Neural cell (in vitro differentiated cells): ENCODE data around the gene OR6C70. TPM values are rescaled to one million over a fixed set of nuclear protein-coding genes. Genes with fewer than 3 reads are reported as not detected.
"Not testable (repeated sequence)": the region's sequence is repeated elsewhere in the genome, so short reads cannot be mapped to it uniquely, and the experiment has no call there.

Experiments
- H2AFZ ChIP-seq: fragments of 200-600, 300-800 bp; sonication (generic), shearing (Covaris generic); 2 replicates; pipeline ENCODE4 v1.6.0; 2014; ENCODE audit warnings: low read depth, mild to moderate bottlenecking, antibody characterized with exemption, low read length, moderate library complexity
- H3F3A ChIP-seq: fragments of 200-600 bp; shearing (Covaris generic); 2 replicates; pipeline ENCODE4 v1.6.1; 2016; ENCODE audit warnings: mild to moderate bottlenecking, moderate library complexity, mixed read lengths, antibody characterized with exemption, low read length; ENCODE audit not compliant: insufficient read depth, poor library complexity, severe bottlenecking
- H3K27ac ChIP-seq: fragments of 200-600, 300-800 bp; sonication (generic), shearing (Covaris generic); 2 replicates; pipeline ENCODE4 v1.5.1; 2014; ENCODE audit warnings: mild to moderate bottlenecking, low read length, moderate library complexity
- H3K27me3 ChIP-seq: fragments of 300-800, 200-600 bp; sonication (generic), shearing (Covaris generic); 2 replicates; pipeline ENCODE4 v1.6.0; 2014; ENCODE audit warnings: mild to moderate bottlenecking, low read depth, low read length, moderate library complexity; ENCODE audit not compliant: insufficient read depth
- H3K36me3 ChIP-seq: fragments of 300-800, 200-600 bp; sonication (generic), shearing (Covaris generic); 2 replicates; pipeline ENCODE4 v1.5.1; 2014; ENCODE audit warnings: mild to moderate bottlenecking, antibody characterized with exemption, low read length, moderate library complexity; ENCODE audit not compliant: insufficient read depth
- H3K4me2 ChIP-seq: fragments of 300-800, 200-600 bp; sonication (generic), shearing (Covaris generic); 2 replicates; pipeline ENCODE4 v1.6.0; 2014; ENCODE audit warnings: mild to moderate bottlenecking, low read length
- H3K4me3 ChIP-seq: fragments of 300-800, 200-600 bp; sonication (generic), shearing (Covaris generic); 2 replicates; pipeline ENCODE4 v1.5.1; 2014; ENCODE audit warnings: mild to moderate bottlenecking, low read length, moderate library complexity
- H3K79me2 ChIP-seq: fragments of 200-600 bp; shearing (Covaris generic); replicated peaks from 2 replicates; pipeline ENCODE4 v1.6.0; 2014; ENCODE audit warnings: mild to moderate bottlenecking, low read length, moderate library complexity; ENCODE audit not compliant: insufficient read depth
- H3K9ac ChIP-seq: fragments of 300-800, 200-600 bp; sonication (generic), shearing (Covaris generic); 2 replicates; pipeline ENCODE4 v1.6.1; 2016; ENCODE audit warnings: mild to moderate bottlenecking, low read length, mixed read lengths
- H3K9me2 ChIP-seq: fragments of 200-600 bp; shearing (Covaris generic); 2 replicates; pipeline ENCODE4 v1.6.1; 2016; ENCODE audit warnings: mild to moderate bottlenecking, low read length, mixed read lengths; ENCODE audit not compliant: insufficient read depth
- H3K9me3 ChIP-seq: fragments of 200-600, 300-800 bp; sonication (generic), shearing (Covaris generic); 2 replicates; pipeline ENCODE4 v1.6.1; 2016; ENCODE audit warnings: mild to moderate bottlenecking, mixed run types, low read length, moderate library complexity, mixed read lengths
- H4K20me1 ChIP-seq: fragments of 200-600 bp; shearing (Covaris generic); 2 replicates; pipeline ENCODE4 v1.6.1; 2016; ENCODE audit warnings: mild to moderate bottlenecking, mixed run types; ENCODE audit not compliant: insufficient read depth
- CTCF ChIP-seq: fragments of 450-650 bp; IDR thresholded peaks from 2 replicates; pipeline ENCODE4 v1.5.1; 2014; ENCODE audit warnings: antibody characterized with exemption, mild to moderate bottlenecking, moderate library complexity; ENCODE audit not compliant: poor library complexity, severe bottlenecking
- EP300 ChIP-seq: fragments of 450-650 bp; conservative IDR thresholded peaks from 2 replicates; pipeline ENCODE4 v1.6.1; 2014; ENCODE audit warnings: antibody characterized with exemption, mild to moderate bottlenecking, moderate library complexity; ENCODE audit not compliant: poor library complexity, severe bottlenecking
- EZH2 ChIP-seq: fragments of 200-600, 300-800 bp; shearing (Covaris generic), sonication (generic); IDR thresholded peaks from 2 replicates; pipeline ENCODE4 v1.6.1; 2014; ENCODE audit warnings: antibody characterized with exemption, low read length, borderline replicate concordance, mild to moderate bottlenecking; ENCODE audit not compliant: insufficient read depth, poor library complexity, severe bottlenecking
- MXI1 ChIP-seq: fragments of 450-650 bp; conservative IDR thresholded peaks from 2 replicates; pipeline ENCODE4 v1.6.1; 2014; ENCODE audit warnings: antibody characterized with exemption, mild to moderate bottlenecking; ENCODE audit not compliant: poor library complexity, severe bottlenecking
- POLR2AphosphoS5 ChIP-seq: IDR thresholded peaks from 2 replicates; pipeline ENCODE4 v1.6.1; 2012
- RAD21 ChIP-seq: fragments of 450-650 bp; conservative IDR thresholded peaks from 2 replicates; pipeline ENCODE4 v1.6.1; 2014; ENCODE audit warnings: antibody characterized with exemption, mild to moderate bottlenecking, moderate library complexity
- REST ChIP-seq: IDR thresholded peaks from 2 replicates; pipeline ENCODE4 v1.6.1; 2012; ENCODE audit warnings: borderline replicate concordance
- SMC3 ChIP-seq: fragments of 450-650 bp; conservative IDR thresholded peaks from 2 replicates; pipeline ENCODE4 v1.6.1; 2014; ENCODE audit warnings: antibody characterized with exemption, mild to moderate bottlenecking, moderate library complexity; ENCODE audit not compliant: poor library complexity
- TAF1 ChIP-seq: IDR thresholded peaks from 2 replicates; pipeline ENCODE4 v1.6.1; 2012; ENCODE audit warnings: low read depth
- polyA plus RNA-seq: library from polyadenylated mRNA; depleted of rRNA; stranded (reverse); fragments of >200 nt; gene quantifications from 2 replicates; pipeline ENCODE4 v1.2.3, GENCODE V29; 2014

OR6C70 gene
- polyA plus RNA-seq, 1 donor from 2014 or later: not detected

GRCh38 chr12:55467836-55468235 lies 2.1 kb downstream of the OR6C70 start:
- Histone ChIP-seq H3K4me2 (no peak overlapping the region), H3K36me3 (no peaks in the 10 kb centered on the region), H3K27ac (no peak overlapping the region), H3K27me3 (no peaks in the 10 kb centered on the region), H3K9ac (no peak overlapping the region), H3K9me2 (no peaks in the 10 kb centered on the region), H3K4me3 (no peak overlapping the region), H2AFZ (no peak overlapping the region), H3K79me2 (no peaks in the 10 kb centered on the region), H3K9me3 (no peaks in the 10 kb centered on the region), H4K20me1 (no peaks in the 10 kb centered on the region), H3F3A (no peaks in the 10 kb centered on the region)
- no peak for TF ChIP-seq EP300
- TF ChIP-seq CTCF: no peak
- TF ChIP-seq MXI1: no peak
- TF ChIP-seq RAD21: no peak
- no peak for TF ChIP-seq POLR2AphosphoS5
- no peak for TF ChIP-seq SMC3
- TF ChIP-seq REST: no peak
- no peak for TF ChIP-seq TAF1
- TF ChIP-seq EZH2: no peak

GRCh38 chr12:55464926-55465325 lies 5.0 kb downstream of the OR6C70 start:
- not testable (repeated sequence) for H3K9me2 ChIP-seq, H3K4me3 ChIP-seq, H3K9ac ChIP-seq, H3K9me3 ChIP-seq, H3F3A ChIP-seq, H3K36me3 ChIP-seq, H3K27ac ChIP-seq, H3K27me3 ChIP-seq, H3K4me2 ChIP-seq, H2AFZ ChIP-seq, H4K20me1 ChIP-seq, H3K79me2 ChIP-seq

GRCh38 chr12:55448825-55449224 lies 21.1 kb downstream of the OR6C70 start:
- TF ChIP-seq POLR2AphosphoS5 (no peak), REST (no peak), EZH2 (no peak), RAD21 (no peak), TAF1 (no peak), SMC3 (no peak), CTCF (no peak), MXI1 (no peak), EP300 (no peak)
- H2AFZ ChIP-seq: no peak overlapping the region

More at GRCh38 chr12:55448825-55449224, 21.1 kb downstream of the OR6C70 start:
- Histone ChIP-seq H3K9ac (no peak overlapping the region), H3F3A (no peaks in the 10 kb centered on the region), H3K27me3 (no peaks in the 10 kb centered on the region), H3K27ac (no peak overlapping the region), H3K4me2 (no peak overlapping the region), H3K4me3 (no peak overlapping the region), H3K9me3 (no peaks in the 10 kb centered on the region), H3K36me3 (no peaks in the 10 kb centered on the region), H4K20me1 (no peaks in the 10 kb centered on the region), H3K9me2 (no peaks in the 10 kb centered on the region), H3K79me2 (no peaks in the 10 kb centered on the region)
